IMR-90 (cell line): ENCODE results near the gene SLC38A11.

Experiments used
- BHLHE40 ChIP-seq: fragments of 150-350 bp; IDR thresholded peaks from 2 replicates; pipeline ENCODE4 v1.6.1; 2016; ENCODE audit warnings: mild to moderate bottlenecking, low read depth, low read length
- ELK1 ChIP-seq: fragments of 150-350 bp; IDR thresholded peaks from 2 replicates; pipeline ENCODE4 v1.6.1; 2016; ENCODE audit warnings: low read depth, mild to moderate bottlenecking, low read length, moderate library complexity, borderline replicate concordance
- FOS ChIP-seq: fragments of 150-350 bp; IDR thresholded peaks from 2 replicates; pipeline ENCODE4 v1.6.1; 2016; ENCODE audit warnings: low read depth, low read length
- MAFK ChIP-seq: IDR thresholded peaks from 2 replicates; pipeline ENCODE4 v1.6.1; 2012; ENCODE audit warnings: low read depth, low read length, improper control_type of control experiment
- MAZ ChIP-seq: IDR thresholded peaks from 2 replicates; pipeline ENCODE4 v1.6.1; 2012; ENCODE audit warnings: low read depth, mild to moderate bottlenecking, low read length, improper control_type of control experiment, moderate library complexity, borderline replicate concordance
- MXI1 ChIP-seq: IDR thresholded peaks from 2 replicates; pipeline ENCODE4 v1.6.1; 2012; ENCODE audit warnings: low read depth, mild to moderate bottlenecking, low read length, moderate library complexity, borderline replicate concordance
- NFE2L2 ChIP-seq: fragments of 150-350 bp; IDR thresholded peaks from 2 replicates; pipeline ENCODE4 v1.6.1; 2016; ENCODE audit warnings: low read depth, mild to moderate bottlenecking, low read length
- POLR2A ChIP-seq: IDR thresholded peaks from 2 replicates; pipeline ENCODE4 v1.6.1; 2012; ENCODE audit warnings: mild to moderate bottlenecking, low read depth, low read length
- RAD21 ChIP-seq: IDR thresholded peaks from 2 replicates; pipeline ENCODE4 v1.6.1; 2012; ENCODE audit warnings: low read length, improper control_type of control experiment
- RCOR1 ChIP-seq: IDR thresholded peaks from 2 replicates; pipeline ENCODE4 v1.6.1; 2012; ENCODE audit warnings: mild to moderate bottlenecking, low read length, improper control_type of control experiment; ENCODE audit not compliant: insufficient replicate concordance
- RFX5 ChIP-seq: IDR thresholded peaks from 2 replicates; pipeline ENCODE4 v1.8.0; 2012; ENCODE audit warnings: low read depth, mild to moderate bottlenecking, low read length, moderate library complexity
- TF ChIP-seq, protein P1 (sequence below): conservative IDR thresholded peaks from 2 replicates; pipeline ENCODE4 v1.5.1; 2012; ENCODE audit warnings: mild to moderate bottlenecking, low read depth, low read length, improper control_type of control experiment
- TF ChIP-seq, protein P2 (sequence below): fragments of 150-350 bp; IDR thresholded peaks from 2 replicates; pipeline ENCODE4 v1.6.1; 2017; ENCODE audit warnings: mild to moderate bottlenecking, antibody characterized with exemption, low read length, low read depth

DNA sequence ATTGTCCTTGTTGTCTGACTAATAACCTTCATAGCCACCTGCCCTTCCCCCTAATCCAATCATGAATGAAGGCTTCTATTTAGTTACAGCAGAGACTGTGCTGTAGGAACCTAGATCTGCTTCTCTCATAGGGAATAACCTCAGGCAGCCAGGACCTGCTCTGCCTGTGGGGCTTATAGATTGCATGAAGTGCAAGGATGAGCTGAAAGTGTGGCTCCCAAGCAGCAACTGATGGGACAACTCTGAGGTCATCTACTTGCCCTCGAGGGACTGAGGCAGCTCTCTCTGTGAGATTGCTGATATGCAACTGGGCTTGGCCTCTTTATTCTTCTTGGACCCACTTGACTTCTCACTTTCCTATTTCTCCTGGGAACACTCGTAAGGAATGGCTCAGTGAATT is 23.8 kb upstream of the SLC38A11 start:
- TF ChIP-seq, protein P1, sequence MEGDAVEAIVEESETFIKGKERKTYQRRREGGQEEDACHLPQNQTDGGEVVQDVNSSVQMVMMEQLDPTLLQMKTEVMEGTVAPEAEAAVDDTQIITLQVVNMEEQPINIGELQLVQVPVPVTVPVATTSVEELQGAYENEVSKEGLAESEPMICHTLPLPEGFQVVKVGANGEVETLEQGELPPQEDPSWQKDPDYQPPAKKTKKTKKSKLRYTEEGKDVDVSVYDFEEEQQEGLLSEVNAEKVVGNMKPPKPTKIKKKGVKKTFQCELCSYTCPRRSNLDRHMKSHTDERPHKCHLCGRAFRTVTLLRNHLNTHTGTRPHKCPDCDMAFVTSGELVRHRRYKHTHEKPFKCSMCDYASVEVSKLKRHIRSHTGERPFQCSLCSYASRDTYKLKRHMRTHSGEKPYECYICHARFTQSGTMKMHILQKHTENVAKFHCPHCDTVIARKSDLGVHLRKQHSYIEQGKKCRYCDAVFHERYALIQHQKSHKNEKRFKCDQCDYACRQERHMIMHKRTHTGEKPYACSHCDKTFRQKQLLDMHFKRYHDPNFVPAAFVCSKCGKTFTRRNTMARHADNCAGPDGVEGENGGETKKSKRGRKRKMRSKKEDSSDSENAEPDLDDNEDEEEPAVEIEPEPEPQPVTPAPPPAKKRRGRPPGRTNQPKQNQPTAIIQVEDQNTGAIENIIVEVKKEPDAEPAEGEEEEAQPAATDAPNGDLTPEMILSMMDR = no peak
- TF ChIP-seq POLR2A = no peak
- no peak for TF ChIP-seq RAD21
- no peak for TF ChIP-seq MAZ
- no peak for TF ChIP-seq FOS
- TF ChIP-seq NFE2L2 = no peak
- TF ChIP-seq RCOR1 = no peak
- no peak for TF ChIP-seq ELK1
- no peak for TF ChIP-seq MXI1
- TF ChIP-seq BHLHE40 = no peak
- TF ChIP-seq, protein P2, sequence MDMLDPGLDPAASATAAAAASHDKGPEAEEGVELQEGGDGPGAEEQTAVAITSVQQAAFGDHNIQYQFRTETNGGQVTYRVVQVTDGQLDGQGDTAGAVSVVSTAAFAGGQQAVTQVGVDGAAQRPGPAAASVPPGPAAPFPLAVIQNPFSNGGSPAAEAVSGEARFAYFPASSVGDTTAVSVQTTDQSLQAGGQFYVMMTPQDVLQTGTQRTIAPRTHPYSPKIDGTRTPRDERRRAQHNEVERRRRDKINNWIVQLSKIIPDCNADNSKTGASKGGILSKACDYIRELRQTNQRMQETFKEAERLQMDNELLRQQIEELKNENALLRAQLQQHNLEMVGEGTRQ = no peak
- no peak for TF ChIP-seq RFX5
- no peak for TF ChIP-seq MAFK
